SU-DHL-6 (cell line): Measurements from ENCODE around the gene INO80.

Experiments
- H2AFZ ChIP-seq: fragments of 200-600 bp; sonication (generic); 2 replicates; pipeline ENCODE4 v1.6.1; 2014; ENCODE audit warnings: low read depth, mild to moderate bottlenecking, moderate library complexity, mixed read lengths, antibody characterized with exemption, low read length; ENCODE audit not compliant: severe bottlenecking
- H3F3A ChIP-seq: fragments of 200-600 bp; shearing (Covaris generic); 2 replicates; pipeline ENCODE4 v1.6.0; 2016; ENCODE audit warnings: antibody characterized with exemption, mild to moderate bottlenecking; ENCODE audit not compliant: insufficient read depth
- H3K27ac ChIP-seq: fragments of 200-600 bp; sonication (generic); 2 replicates; pipeline ENCODE4 v1.5.1; 2016; ENCODE audit warnings: low read depth, mild to moderate bottlenecking, low read length, moderate library complexity, mixed read lengths
- H3K27me3 ChIP-seq: fragments of 200-600 bp; sonication (generic), shearing (Covaris generic); 2 replicates; pipeline ENCODE4 v1.6.0; 2014; ENCODE audit warnings: mild to moderate bottlenecking, low read length
- H3K36me3 ChIP-seq: fragments of 200-600 bp; sonication (generic); 2 replicates; pipeline ENCODE4 v1.6.1; 2014; ENCODE audit warnings: mild to moderate bottlenecking, low read length, mixed read lengths
- H3K4me2 ChIP-seq: fragments of 300-600, 200-600 bp; shearing (Covaris generic), sonication (generic); 2 replicates; pipeline ENCODE4 v1.6.0; 2014; ENCODE audit warnings: low read length, low read depth, mild to moderate bottlenecking; ENCODE audit not compliant: poor library complexity, severe bottlenecking
- H3K4me3 ChIP-seq: fragments of 200-600 bp; sonication (generic); 2 replicates; pipeline ENCODE4 v1.5.1; 2014; ENCODE audit warnings: antibody characterized with exemption, low read length, mild to moderate bottlenecking, mixed read lengths; ENCODE audit not compliant: insufficient read depth, poor library complexity, severe bottlenecking
- H3K79me2 ChIP-seq: fragments of 200-600 bp; sonication (generic); 2 replicates; pipeline ENCODE4 v1.6.1; 2014; ENCODE audit warnings: mild to moderate bottlenecking, low read length, moderate library complexity; ENCODE audit not compliant: insufficient read depth
- H3K9ac ChIP-seq: fragments of 200-600 bp; sonication (generic); 2 replicates; pipeline ENCODE4 v1.7.0; 2014; ENCODE audit warnings: mild to moderate bottlenecking, low read length
- H3K9me2 ChIP-seq: fragments of 200-600 bp; sonication (generic); replicated peaks from 2 replicates; pipeline ENCODE4 v1.6.1; 2014; ENCODE audit warnings: low read length; ENCODE audit not compliant: insufficient read depth
- H3K9me3 ChIP-seq: fragments of 200-600 bp; sonication (generic); 2 replicates; pipeline ENCODE4 v1.6.1; 2014; ENCODE audit warnings: low read length, mixed read lengths; ENCODE audit not compliant: insufficient read depth
- H4K20me1 ChIP-seq: fragments of 200-600 bp; sonication (generic); 2 replicates; pipeline ENCODE4 v1.6.1; 2014; ENCODE audit warnings: low read depth, mild to moderate bottlenecking, antibody characterized with exemption, low read length, moderate library complexity, mixed read lengths
- CTCF ChIP-seq: fragments of 200-600 bp; sonication (generic); IDR thresholded peaks from one replicate; pipeline ENCODE4 v1.5.1; 2017; ENCODE audit warnings: antibody characterized with exemption, mild to moderate bottlenecking, low read length, moderate library complexity; ENCODE audit not compliant: insufficient read depth, poor library complexity, severe bottlenecking
- EZH2phosphoT487 ChIP-seq: fragments of 200-600 bp; sonication (generic), shearing (Covaris generic); conservative IDR thresholded peaks from 2 replicates; pipeline ENCODE4 v1.6.1; 2018; ENCODE audit warnings: mild to moderate bottlenecking, antibody characterized with exemption, low read length, moderate library complexity, mixed read lengths

INO80 gene

GRCh38 chr15:41013691-41014414 is 102.2 kb downstream of the INO80 start:
- H3F3A ChIP-seq, result no peaks in the 10 kb centered on the region
- no peaks in the 10 kb centered on the region for H3K27me3 ChIP-seq
- H3K9me2 ChIP-seq, result no peaks in the 10 kb centered on the region
- no peaks in the 10 kb centered on the region for H3K79me2 ChIP-seq
- no peak overlapping the region for H3K4me3 ChIP-seq
- no peaks in the 10 kb centered on the region for H4K20me1 ChIP-seq
- H3K27ac ChIP-seq, result 0 out of 2 replicates have a peak overlapping the region, but pooled peaks have one; percentile 7
- H2AFZ ChIP-seq, result no peak overlapping the region
- no peaks in the 10 kb centered on the region for H3K9me3 ChIP-seq
- no peak overlapping the region for H3K9ac ChIP-seq
- H3K36me3 ChIP-seq, result peaks cover 15% of the 10 kb centered on the region; the same call in 1 of the 2 replicates
- TF ChIP-seq CTCF, result no peak
- TF ChIP-seq EZH2phosphoT487, result no peak
- H3K4me2 ChIP-seq, result no peak overlapping the region

GRCh38 chr15:41011055-41011815 is 104.8 kb downstream of the INO80 start:
- H2AFZ ChIP-seq, result no peak overlapping the region
- H3K9me2 ChIP-seq, result no peaks in the 10 kb centered on the region
- no peak overlapping the region for H3K4me2 ChIP-seq
- H3K9me3 ChIP-seq, result no peaks in the 10 kb centered on the region
- H4K20me1 ChIP-seq, result no peaks in the 10 kb centered on the region
- H3F3A ChIP-seq, result no peaks in the 10 kb centered on the region; the same call in 1 of the 2 replicates
- no peak overlapping the region for H3K9ac ChIP-seq
- peaks cover 9% of the 10 kb centered on the region; the same call in 1 of the 2 replicates for H3K36me3 ChIP-seq
- H3K27me3 ChIP-seq, result no peaks in the 10 kb centered on the region
- H3K79me2 ChIP-seq, result no peaks in the 10 kb centered on the region
- TF ChIP-seq CTCF, result no peak
- no peak for TF ChIP-seq EZH2phosphoT487
- H3K4me3 ChIP-seq, result no peak overlapping the region
- no peak overlapping the region for H3K27ac ChIP-seq

- no peaks in the 10 kb centered on the region for H3K9me2 ChIP-seq
- no peaks in the 10 kb centered on the region; the same call in 1 of the 2 replicates for H3F3A ChIP-seq
- H3K27me3 ChIP-seq, result no peaks in the 10 kb centered on the region
- no peak overlapping the region for H3K9ac ChIP-seq
- H2AFZ ChIP-seq, result no peak overlapping the region
- H3K27ac ChIP-seq, result no peak overlapping the region
- TF ChIP-seq CTCF (no peak), EZH2phosphoT487 (no peak)
- H4K20me1 ChIP-seq, result no peaks in the 10 kb centered on the region
- H3K9me3 ChIP-seq, result no peaks in the 10 kb centered on the region
- H3K79me2 ChIP-seq, result no peaks in the 10 kb centered on the region
- peaks cover 12% of the 10 kb centered on the region for H3K36me3 ChIP-seq
- H3K4me2 ChIP-seq, result no peak overlapping the region
- no peak overlapping the region for H3K4me3 ChIP-seq
Observed at GRCh38 chr15:41010345-41010744, 105.7 kb downstream of the INO80 start.
